H1 (cell line): Measurements from ENCODE around the gene ZNG1C. TPM values are rescaled to one million over a fixed set of nuclear protein-coding genes. Genes with fewer than 3 reads are reported as not detected.
"Not testable (repeated sequence)": the region's sequence is repeated elsewhere in the genome, so short reads cannot be mapped to it uniquely, and the experiment has no call there.

ENCODE experiments used
- CTCF ChIA-PET: fragments of 300-600 bp; sonication (Branson Sonifier 250); formaldehyde crosslinking; loops from one replicate; lab custom pipeline; 2021; ENCODE audit not compliant: partially characterized antibody; lab: Charles Lee
- POLR2A ChIA-PET: fragments of 300-600 bp; sonication (Branson Sonifier 250); formaldehyde crosslinking; loops from one replicate; lab custom pipeline; 2021; ENCODE audit warnings: inconsistent platforms; ENCODE audit not compliant: partially characterized antibody; lab: Charles Lee
- DNase-seq, 2 experiments: peaks; one replicate each; pipeline versions ENCODE4 v3.0.0 to v3.0.0-alpha.2; 2010 to 2022; ENCODE audit warnings: low spot score in 2 of 2, low read depth in 1 of 2, mixed read lengths in 1 of 2
- FAIRE-seq: peaks from 2 replicates; lab custom pipeline; 2011; peaks lifted over from hg19 to GRCh38; lab: Jason Lieb, UNC
- H2AFZ ChIP-seq: 2 replicates; pipeline ENCODE4 v1.8.1; 2012; ENCODE audit warnings: low read length, inconsistent platforms
- H2AK5ac ChIP-seq: 2 replicates; pipeline ENCODE4 v1.6.1; 2013; ENCODE audit warnings: low read depth, low read length
- H2BK120ac ChIP-seq: replicated peaks from 2 replicates; pipeline ENCODE3; 2013; ENCODE audit warnings: low read depth, low read length, inconsistent platforms
- H2BK12ac ChIP-seq: 2 replicates; pipeline ENCODE4 v1.6.1; 2013; ENCODE audit warnings: low read depth, low read length
- H2BK15ac ChIP-seq: 2 replicates; pipeline ENCODE4 v1.6.1; 2013; ENCODE audit warnings: low read length
- H2BK20ac ChIP-seq: 2 replicates; pipeline ENCODE4 v1.6.1; 2013; ENCODE audit warnings: low read length
- H2BK5ac ChIP-seq: 2 replicates; pipeline ENCODE4 v1.6.1; 2013; ENCODE audit warnings: low read depth, low read length
- H3K14ac ChIP-seq: 2 replicates; pipeline ENCODE4 v1.6.1; 2013; ENCODE audit warnings: inconsistent platforms; ENCODE audit not compliant: insufficient read length
- H3K18ac ChIP-seq: 2 replicates; pipeline ENCODE4 v1.6.1; 2013; ENCODE audit warnings: low read length; ENCODE audit errors: extremely low read depth
- H3K23ac ChIP-seq: 2 replicates; pipeline ENCODE4 v1.6.1; 2013; ENCODE audit warnings: inconsistent platforms; ENCODE audit not compliant: insufficient read length
- H3K23me2 ChIP-seq: 2 replicates; pipeline ENCODE4 v1.6.1; 2013; ENCODE audit warnings: low read depth, low read length
- H3K27ac ChIP-seq: 2 replicates; pipeline ENCODE4 v1.6.1; 2011; ENCODE audit warnings: low read depth, low read length, inconsistent platforms
- H3K27me3 ChIP-seq, 4 experiments: replicated peaks in 1 of 4; 1 replicate in 1 of 4; 2 replicates in 3 of 4; pipeline versions ENCODE4 v1.6.1 to v1.8.1; 2011 to 2013; ENCODE audit warnings: low read length in 3 of 4, mild to moderate bottlenecking in 3 of 4, inconsistent platforms in 2 of 4, mixed read lengths in 2 of 4, moderate library complexity in 1 of 4; ENCODE audit not compliant: control insufficient read depth in 3 of 4, insufficient read depth in 3 of 4; ENCODE audit errors: extremely low read depth in 1 of 4
- H3K36me3 ChIP-seq, 4 experiments: 2 replicates each; pipeline versions ENCODE4 v1.6.1 to v1.8.1; 2011 to 2013; ENCODE audit warnings: mild to moderate bottlenecking in 4 of 4, low read length in 3 of 4, moderate library complexity in 2 of 4, control low read depth in 1 of 4, inconsistent platforms in 1 of 4; ENCODE audit not compliant: insufficient read depth in 4 of 4, control insufficient read depth in 2 of 4
- H3K4ac ChIP-seq: replicated peaks from 2 replicates; pipeline ENCODE3; 2013; ENCODE audit warnings: low read length, low read depth, mixed read lengths, inconsistent platforms; ENCODE audit not compliant: insufficient read length
- H3K4me1 ChIP-seq, 4 experiments: replicated peaks in 1 of 4; 1 replicate in 1 of 4; 2 replicates in 3 of 4; pipeline versions ENCODE4 v1.6.1 to v1.8.1; 2011 to 2013; ENCODE audit warnings: low read length in 3 of 4, inconsistent platforms in 2 of 4, mixed read lengths in 1 of 4; ENCODE audit not compliant: insufficient read depth in 4 of 4, control insufficient read depth in 3 of 4
- H3K4me2 ChIP-seq, 2 experiments: 2 replicates each; pipeline versions ENCODE4 v1.6.1 to v1.8.1; 2011 to 2013; ENCODE audit warnings: low read depth in 2 of 2, low read length in 2 of 2, control low read depth in 1 of 2, inconsistent platforms in 1 of 2, mild to moderate bottlenecking in 1 of 2; ENCODE audit not compliant: insufficient read depth in 1 of 2
- H3K4me3 ChIP-seq, 4 experiments: fragments of 200-600, 300-600 bp in 1 of 4; sonication (generic), shearing (Covaris generic), sonication (Bioruptor Twin) in 1 of 4; 2 replicates each; pipeline versions ENCODE4 v1.5.1 to v1.8.1; 2011 to 2016; ENCODE audit warnings: low read length in 4 of 4, low read depth in 3 of 4, control low read depth in 2 of 4, inconsistent platforms in 2 of 4, mild to moderate bottlenecking in 2 of 4, mixed read lengths in 1 of 4, moderate library complexity in 1 of 4; ENCODE audit not compliant: insufficient read depth in 2 of 4; ENCODE audit errors: extremely low read depth in 1 of 4
- H3K56ac ChIP-seq: replicated peaks from 2 replicates; pipeline ENCODE3; 2013; ENCODE audit warnings: low read depth, mild to moderate bottlenecking, mixed read lengths, low read length, inconsistent platforms; ENCODE audit not compliant: insufficient read length
- H3K79me1 ChIP-seq: 2 replicates; pipeline ENCODE4 v1.6.1; 2013; ENCODE audit warnings: low read depth, low read length, control low read depth
- H3K79me2 ChIP-seq, 2 experiments: 2 replicates each; pipeline versions ENCODE4 v1.6.1 to v1.8.1; 2012 to 2013; ENCODE audit warnings: low read length in 2 of 2, mild to moderate bottlenecking in 2 of 2, inconsistent platforms in 1 of 2; ENCODE audit not compliant: insufficient read depth in 2 of 2, control insufficient read depth in 1 of 2
- H3K9ac ChIP-seq, 4 experiments: replicated peaks in 1 of 4; 1 replicate in 1 of 4; 2 replicates in 3 of 4; pipeline versions ENCODE4 v1.6.1 to v1.8.1; 2011 to 2013; ENCODE audit warnings: low read depth in 3 of 4, low read length in 3 of 4, control low read depth in 2 of 4, mild to moderate bottlenecking in 2 of 4, moderate library complexity in 2 of 4, inconsistent platforms in 1 of 4; ENCODE audit errors: extremely low read depth in 1 of 4
- H3K9me3 ChIP-seq, 2 experiments: 2 replicates each; pipeline versions ENCODE4 v1.6.1 to v1.8.1; 2012 to 2013; ENCODE audit warnings: mild to moderate bottlenecking in 2 of 2, moderate library complexity in 2 of 2, control low read depth in 1 of 2, inconsistent platforms in 1 of 2, low read depth in 1 of 2, low read length in 1 of 2, mixed read lengths in 1 of 2; ENCODE audit not compliant: insufficient read depth in 2 of 2
- H4K20me1 ChIP-seq, 2 experiments: replicated peaks in 1 of 2; 2 replicates each; pipeline versions ENCODE3 to v1.8.1; 2011 to 2013; ENCODE audit warnings: inconsistent platforms in 2 of 2, low read length in 2 of 2, mild to moderate bottlenecking in 1 of 2; ENCODE audit not compliant: insufficient read depth in 2 of 2, control insufficient read depth in 1 of 2
- H4K5ac ChIP-seq: 2 replicates; pipeline ENCODE4 v1.6.1; 2013; ENCODE audit warnings: low read length, low read depth, mixed read lengths, inconsistent platforms; ENCODE audit not compliant: insufficient read length
- H4K8ac ChIP-seq: 2 replicates; pipeline ENCODE4 v1.8.0; 2013; ENCODE audit warnings: mild to moderate bottlenecking, moderate library complexity, low read length, inconsistent platforms; ENCODE audit not compliant: insufficient read depth; ENCODE audit errors: extremely low read depth
- H4K91ac ChIP-seq: replicated peaks from 2 replicates; pipeline ENCODE3; 2013; ENCODE audit warnings: low read length, mixed read lengths, inconsistent platforms; ENCODE audit not compliant: insufficient read length
- SUZ12 ChIP-seq: fragments of 200-600 bp; sonication (generic); IDR thresholded peaks from 2 replicates; pipeline ENCODE4 v1.6.1; 2012; ENCODE audit warnings: mild to moderate bottlenecking, inconsistent platforms, low read length, moderate library complexity, mixed read lengths
- WGBS, 2 experiments: shearing (Covaris generic) in 1 of 2; methylation state at CpG; one replicate each; pipeline versions ENCODE4 v1.1.6 to v1.1.7; 2013 to 2015; ENCODE audit warnings: low lambda C conversion rate in 2 of 2, mixed read lengths in 2 of 2, inconsistent platforms in 1 of 2, low coverage in 1 of 2, missing lambda C conversion rate in 1 of 2; ENCODE audit not compliant: insufficient replicate concordance in 2 of 2, insufficient coverage in 1 of 2, insufficient read length in 1 of 2; ENCODE audit errors: extremely low coverage in 1 of 2, missing lambda C conversion rate in 1 of 2; 5-methylcytosine and 5-hydroxymethylcytosine counted together
- polyA plus RNA-seq, 7 experiments: library from polyadenylated mRNA; depleted of rRNA in 3 of 7; stranded (reverse) in 5 of 7; unstranded in 2 of 7; fragments of >200 nt in 5 of 7; fragments of 200-250 nt in 2 of 7; gene quantifications; 1 replicate in 5 of 7; 2 replicates in 1 of 7; 4 replicates in 1 of 7; pipeline versions ENCODE4 v1.2.1 to v1.2.3, GENCODE V29; 2011 to 2013; ENCODE audit warnings: missing spikeins in 2 of 7, mixed read lengths in 2 of 7
- total RNA-seq: library from RNA; stranded (reverse); fragmentation: NEBNext Ultra II Directional; extraction: Animal tissue kit (Norgen Biotek cat#: 25700); gene quantifications from 2 replicates; pipeline ENCODE4 v1.2.1, GENCODE V29; 2021

ZNG1C gene
- total and polyA plus RNA-seq, 2 of the 8 experiments (the other 6 are each of a cell fraction or from before 2014, with no cell fraction given), result 12.9 to 17.2 TPM

GRCh38 chr9:68304212-68304611 lies 62.4 kb downstream of the ZNG1C start:
- H3K23ac ChIP-seq, H3K79me2 ChIP-seq, H2AFZ ChIP-seq, H3K18ac ChIP-seq, POLR2A ChIA-PET, DNase-seq, H4K20me1 ChIP-seq, H3K27ac ChIP-seq, H3K4me2 ChIP-seq, H3K9ac ChIP-seq, H2BK15ac ChIP-seq, H2BK5ac ChIP-seq, H2AK5ac ChIP-seq, H3K9me3 ChIP-seq, H2BK120ac ChIP-seq, CTCF ChIA-PET, H4K5ac ChIP-seq, H3K36me3 ChIP-seq, H3K4ac ChIP-seq, H3K23me2 ChIP-seq, H2BK20ac ChIP-seq, H2BK12ac ChIP-seq, H3K79me1 ChIP-seq, H3K4me3 ChIP-seq, H3K56ac ChIP-seq, H3K14ac ChIP-seq, H4K8ac ChIP-seq, H4K91ac ChIP-seq, H3K4me1 ChIP-seq, FAIRE-seq: not testable (repeated sequence)
- TF ChIP-seq SUZ12, result 0 out of 2 replicates have a peak, but pooled peaks have one; percentile 14
- peaks cover 4 to 15% (median 7%) of the 10 kb centered on the region in 4 experiments; a peak in 6 of 7 replicates for H3K27me3 ChIP-seq
- WGBS, 2 experiments, result 6% methylated on average over 7 of the region's 21 CpGs; no CpG with 5 or more reads in 1 of the 2 experiments

DNA sequence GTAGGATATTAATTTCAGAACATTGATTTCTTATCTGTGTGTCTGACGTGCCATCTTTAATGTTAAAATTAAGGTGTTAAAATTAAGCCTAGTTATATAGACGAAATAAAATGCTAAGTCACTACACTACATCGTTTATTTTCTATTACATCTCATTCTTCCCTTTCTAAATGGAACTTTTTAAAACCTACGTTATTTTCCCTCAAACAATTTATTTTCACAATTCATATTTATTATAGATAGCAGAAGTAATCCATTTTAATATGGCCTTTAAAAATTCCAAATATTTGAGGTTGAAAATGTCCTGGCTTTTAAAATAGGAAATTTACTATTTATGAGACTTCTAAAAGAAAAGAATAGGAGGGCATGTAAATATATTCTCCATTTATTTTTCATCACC lies 63.0 kb downstream of the ZNG1C start:
- H3K14ac ChIP-seq, H4K20me1 ChIP-seq, H3K4me3 ChIP-seq, H3K23ac ChIP-seq, H3K36me3 ChIP-seq, H3K79me1 ChIP-seq, H3K79me2 ChIP-seq, H2BK15ac ChIP-seq, H2AK5ac ChIP-seq, H2AFZ ChIP-seq, FAIRE-seq, H3K27ac ChIP-seq, H4K91ac ChIP-seq, H2BK5ac ChIP-seq, H2BK120ac ChIP-seq, H3K23me2 ChIP-seq, CTCF ChIA-PET, H3K18ac ChIP-seq, H2BK12ac ChIP-seq, H3K56ac ChIP-seq, H3K4me1 ChIP-seq, H4K5ac ChIP-seq, H2BK20ac ChIP-seq, H3K9me3 ChIP-seq, H3K9ac ChIP-seq, H3K4ac ChIP-seq, H3K4me2 ChIP-seq, POLR2A ChIA-PET, DNase-seq, H4K8ac ChIP-seq: not testable (repeated sequence)
- 38% methylated on average over 3 of the region's 4 CpGs; no CpG with 5 or more reads in 1 of the 2 experiments for WGBS, 2 experiments
- peaks cover 4 to 15% (median 7%) of the 10 kb centered on the region in 4 experiments; a peak in 6 of 7 replicates for H3K27me3 ChIP-seq
